Measurements from ENCODE around the gene CD247.

CD247 gene

GRCh38 chr1:167510244-167510643 lies 8.1 kb downstream of the CD247 start:
- peak in 1 of 4 experiments; percentile 17 for DNase-seq

- no peak for DNase-seq
Measured at GRCh38 chr1:167509587-167509986, 8.7 kb downstream of the CD247 start.

GRCh38 chr1:167507719-167508118 lies 10.6 kb downstream of the CD247 start:
- DNase-seq, result no peak

- no peak for DNase-seq
Measured at GRCh38 chr1:167504467-167504827, 13.9 kb downstream of the CD247 start.

GRCh38 chr1:167503626-167504466 lies 14.5 kb downstream of the CD247 start:
- no peak for DNase-seq

GRCh38 chr1:167502719-167503462 lies 15.4 kb downstream of the CD247 start:
- DNase-seq, result no peak

- DNase-seq, result no peak
Measured at GRCh38 chr1:167502192-167502551, 16.2 kb downstream of the CD247 start.

GRCh38 chr1:167501515-167502191 lies 16.7 kb downstream of the CD247 start:
- DNase-seq, result no peak

GRCh38 chr1:167500283-167500860 lies 18.0 kb downstream of the CD247 start:
- no peak for DNase-seq

GRCh38 chr1:167499664-167500101 lies 18.6 kb downstream of the CD247 start:
- DNase-seq, result no peak

GRCh38 chr1:167499106-167499505 lies 19.2 kb downstream of the CD247 start:
- DNase-seq, result no peak

GRCh38 chr1:167496797-167497619 lies 21.3 kb downstream of the CD247 start:
- DNase-seq, result no peak

- no peak for DNase-seq
Measured at GRCh38 chr1:167493372-167493771, 25.0 kb downstream of the CD247 start.

GRCh38 chr1:167492481-167492910 lies 25.8 kb downstream of the CD247 start:
- DNase-seq, result no peak

GRCh38 chr1:167491586-167492461 lies 26.5 kb downstream of the CD247 start:
- DNase-seq, result no peak

- no peak for DNase-seq
Measured at GRCh38 chr1:167490765-167491164, 27.6 kb downstream of the CD247 start.

- DNase-seq, result peak in 2 of 4 experiments; percentile 34 to 43
Measured at GRCh38 chr1:167489571-167490340, 28.6 kb downstream of the CD247 start.

GRCh38 chr1:167488786-167489185 lies 29.5 kb downstream of the CD247 start:
- no peak for DNase-seq

- no peak for DNase-seq
Measured at GRCh38 chr1:167487614-167488013, 30.7 kb downstream of the CD247 start.

- no peak for DNase-seq
Measured at GRCh38 chr1:167486090-167486824, 32.1 kb downstream of the CD247 start.

Measured in activated naive CD4-positive, alpha-beta T cell (primary cell).